K562 (cell line): Measurements from ENCODE around the gene PGAP2. TPM values are rescaled to one million over a fixed set of nuclear protein-coding genes. Genes with fewer than 3 reads are reported as not detected.

Experiments used
- BMI1 ChIP-seq: fragments of 150-350 bp; IDR thresholded peaks from 2 replicates; pipeline ENCODE4 v1.6.1; 2014; ENCODE audit warnings: low read length
- CBX5 ChIP-seq: IDR thresholded peaks from 2 replicates; pipeline ENCODE4 v1.6.1; 2014; ENCODE audit warnings: low read depth, borderline replicate concordance
- CHD7 ChIP-seq: fragments of 200-600 bp; sonication (generic); IDR thresholded peaks from one replicate; pipeline ENCODE4 v1.6.1; 2012; ENCODE audit warnings: mild to moderate bottlenecking, low read depth, low read length, inconsistent platforms
- FOXJ2 ChIP-seq: fragments of 200-800 bp; sonication (Bioruptor generic); IDR thresholded peaks from 2 replicates; pipeline ENCODE4 v1.6.1; 2016; ENCODE audit warnings: missing genetic modification characterization, missing compliant biosample characterization
- HOXB6 ChIP-seq: fragments of 250-450 bp; sonication (Bioruptor Pico); IDR thresholded peaks from 2 replicates; pipeline ENCODE4 v1.5.1; 2022; ENCODE audit warnings: mild to moderate bottlenecking, borderline replicate concordance
- NFATC3 ChIP-seq: fragments of 450-650 bp; IDR thresholded peaks from 2 replicates; pipeline ENCODE4 v1.6.1; 2017; ENCODE audit warnings: mild to moderate bottlenecking
- PRMT5 ChIP-seq: sonication (generic); formaldehyde crosslinking; IDR thresholded peaks from 2 replicates; pipeline ENCODE4 v1.5.0; 2020; ENCODE audit warnings: missing genetic modification reagents
- RBM25 ChIP-seq: fragments of 200-400 bp; formaldehyde crosslinking; IDR thresholded peaks from 2 replicates; pipeline ENCODE4 v1.6.1; 2018; ENCODE audit warnings: low read length, low read depth, moderate library complexity; ENCODE audit not compliant: severe bottlenecking
- SAP30 ChIP-seq: fragments of 200-600 bp; sonication (generic); IDR thresholded peaks from 2 replicates; pipeline ENCODE4 v1.6.1; 2012; ENCODE audit warnings: borderline replicate concordance, low read depth, mild to moderate bottlenecking, moderate library complexity, low read length, control low read depth, inconsistent platforms; ENCODE audit not compliant: insufficient read depth, poor library complexity, severe bottlenecking
- SNIP1 ChIP-seq: fragments of 450-650 bp; IDR thresholded peaks from 2 replicates; pipeline ENCODE4 v1.7.1; 2017; ENCODE audit warnings: low read depth, mild to moderate bottlenecking
- ZBTB43 ChIP-seq: sonication (generic); formaldehyde crosslinking; IDR thresholded peaks from 2 replicates; pipeline ENCODE4 v1.8.0; 2023; ENCODE audit warnings: mild to moderate bottlenecking, missing genetic modification reagents
- polyA plus RNA-seq, 8 experiments: library from polyadenylated mRNA; depleted of rRNA in 4 of 8; stranded (reverse) in 5 of 8; unstranded in 3 of 8; fragments of >200 nt; fragmentation: Nextera tagmentation in 2 of 8; fragmentation: Illumina TruSeq in 1 of 8; extraction: Ambion mirVana in 2 of 8; extraction: Trizol in 1 of 8; gene quantifications; 2 replicates each; pipeline versions ENCODE4 v1.2.1 to v1.2.3, GENCODE V29; 2011 to 2014; ENCODE audit warnings: inconsistent platforms in 1 of 8, missing spikeins in 1 of 8
- total RNA-seq, 7 experiments: library from RNA; depleted of rRNA in 6 of 7; stranded (reverse); fragments of >200 nt in 6 of 7; fragmentation: Illumina TruSeq in 2 of 7; extraction: Trizol in 2 of 7; gene quantifications; 2 replicates each; pipeline versions ENCODE4 v1.2.1 to v1.2.3, GENCODE V29; 2011 to 2021; ENCODE audit warnings: low replicate concordance in 1 of 7

PGAP2 gene
- total and polyA plus RNA-seq, 9 of the 15 experiments (the other 6 are each of a cell fraction or from before 2014, with no cell fraction given): 17.9 to 47.2 (median 33.7) TPM

GRCh38 chr11:3786781-3787428 is 21.5 kb upstream of the PGAP2 start (continued):
- TF ChIP-seq SAP30 (no peak), RBM25 (no peak), CBX5 (no peak), FOXJ2 (tag) (no peak), PRMT5 (no peak), HOXB6 (CRISPR knock-in tag) (no peak), ZBTB43 (CRISPR knock-in tag) (no peak), SNIP1 (no peak), NFATC3 (no peak), BMI1 (no peak), CHD7 (no peak)
